ENCODE measurements around the gene FAM169A.
"Not testable (repeated sequence)": the region's sequence is repeated elsewhere in the genome, so short reads cannot be mapped to it uniquely, and the experiment has no call there.

The FAM169A gene

GRCh38 chr5:74870299-74871067, 4.3 kb upstream of the FAM169A start:
- no peak for DNase-seq (ENCODE audit: low read depth)

- DNase-seq (ENCODE audit: low read depth), result not testable (repeated sequence)
Measured at GRCh38 chr5:74869414-74869813, 3.2 kb upstream of the FAM169A start.

DNA sequence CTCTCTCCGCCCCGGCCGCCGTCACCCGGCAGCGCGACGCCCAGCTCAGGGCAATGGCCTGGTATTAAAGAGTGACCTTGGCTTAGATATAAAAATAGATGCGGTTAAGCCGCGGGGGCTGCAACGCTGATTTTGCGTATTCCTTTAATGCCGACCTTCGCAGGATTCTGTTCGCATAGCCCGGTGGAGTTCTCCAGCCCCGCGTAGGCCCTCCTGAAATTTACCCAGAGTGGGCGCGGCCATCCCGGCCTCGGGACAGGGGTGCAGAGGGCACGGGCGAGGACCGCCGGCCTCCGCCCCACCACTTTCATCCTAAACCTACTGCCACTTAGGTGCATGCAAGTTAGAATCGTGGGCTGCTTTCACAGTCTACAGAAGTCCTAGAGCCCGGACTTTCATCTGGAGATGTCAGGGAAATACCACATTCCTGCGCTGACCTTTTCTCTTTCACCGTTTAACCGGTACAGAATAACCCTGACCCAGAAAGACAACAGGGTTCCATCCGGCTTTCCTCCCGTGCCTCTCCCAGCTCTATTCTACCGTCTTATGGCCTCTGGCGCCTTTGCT, 492 bp upstream of the FAM169A start:
- DNase-seq (ENCODE audit: low read depth), result no peak

- peak; percentile 4 for DNase-seq (ENCODE audit: low read depth)
Measured at GRCh38 chr5:74865256-74865803, 857 bp downstream of the FAM169A start.

GRCh38 chr5:74864823-74865222, 1.4 kb downstream of the FAM169A start:
- DNase-seq (ENCODE audit: low read depth), result no peak

DNA sequence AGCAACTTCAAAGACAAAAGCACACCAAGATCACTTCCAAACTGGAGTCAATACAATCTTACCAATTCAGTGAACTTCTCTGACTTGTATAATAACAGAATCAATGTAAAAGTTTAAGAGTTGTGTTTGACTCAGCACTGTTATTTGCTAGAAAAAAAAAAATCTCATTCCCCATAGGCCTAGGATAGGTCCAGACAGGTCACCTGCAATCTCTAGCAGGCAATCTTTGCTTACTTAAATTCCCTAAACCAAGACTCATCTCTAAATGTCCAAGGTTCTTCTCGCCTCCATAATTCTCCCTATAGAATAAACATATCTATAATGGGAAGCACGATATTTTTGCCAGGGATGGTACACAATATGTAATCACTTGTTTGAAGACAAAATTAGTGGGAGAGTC, 2.5 kb downstream of the FAM169A start:
- no peak for DNase-seq (ENCODE audit: low read depth)

- no peak for DNase-seq (ENCODE audit: low read depth)
Measured at GRCh38 chr5:74862221-74862620, 4.0 kb downstream of the FAM169A start.

- DNase-seq (ENCODE audit: low read depth), result not testable (repeated sequence)
Measured at GRCh38 chr5:74856975-74857374, 9.2 kb downstream of the FAM169A start.

- no peak for DNase-seq (ENCODE audit: low read depth)
Measured at GRCh38 chr5:74853256-74853655, 12.9 kb downstream of the FAM169A start.

DNA sequence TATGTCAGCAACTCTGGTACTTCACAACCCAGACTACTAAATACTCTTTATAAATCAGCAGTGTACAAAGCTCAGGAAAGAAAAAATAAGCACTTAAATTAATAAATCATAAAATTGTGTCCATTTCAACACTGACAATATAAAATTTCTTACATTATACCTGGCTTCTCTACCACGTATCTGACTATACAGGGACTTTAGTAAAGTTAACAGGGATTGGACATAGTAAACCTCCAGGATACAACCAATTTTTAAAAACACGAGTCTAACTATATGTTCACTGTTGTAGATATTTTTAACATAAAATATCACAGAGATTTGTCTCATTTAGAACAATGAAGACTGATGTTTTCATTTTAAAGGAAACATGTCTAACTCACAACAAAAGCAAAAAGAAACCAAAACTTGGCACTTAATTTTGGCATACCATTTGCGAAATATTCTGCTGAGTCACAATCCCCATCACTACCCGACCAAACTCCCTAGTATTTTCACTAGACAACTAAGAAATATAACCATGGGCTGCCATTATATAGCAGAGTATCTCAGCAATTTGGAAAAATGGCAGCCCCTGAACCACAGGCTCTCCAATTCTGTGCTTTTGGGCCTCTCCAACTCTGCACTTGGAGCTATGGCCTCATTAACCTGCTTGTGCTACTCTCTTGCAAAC, 14.4 kb downstream of the FAM169A start:
- DNase-seq (ENCODE audit: low read depth), result no peak

- no peak for DNase-seq (ENCODE audit: low read depth)
Measured at GRCh38 chr5:74850789-74851425, 15.3 kb downstream of the FAM169A start.

DNA sequence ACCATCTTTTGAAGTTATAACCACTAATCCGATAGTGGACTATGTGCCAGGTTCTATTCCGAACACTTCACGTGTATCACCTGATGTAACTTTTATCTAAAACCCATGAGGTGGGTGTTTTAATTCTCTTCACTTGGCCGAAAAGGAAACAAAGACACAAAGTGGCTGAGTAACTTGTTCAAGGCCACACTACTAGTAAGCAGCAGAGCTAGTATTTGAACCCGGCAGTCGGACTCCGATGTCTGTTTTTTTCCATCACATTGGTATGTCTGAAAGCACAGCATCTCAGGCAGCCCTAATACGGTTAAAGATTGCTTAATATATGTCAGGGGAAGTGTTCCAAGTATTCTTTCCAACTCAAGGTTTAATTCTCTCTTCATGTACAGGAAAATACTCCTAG, 16.2 kb downstream of the FAM169A start:
- no peak for DNase-seq (ENCODE audit: low read depth)

DNA sequence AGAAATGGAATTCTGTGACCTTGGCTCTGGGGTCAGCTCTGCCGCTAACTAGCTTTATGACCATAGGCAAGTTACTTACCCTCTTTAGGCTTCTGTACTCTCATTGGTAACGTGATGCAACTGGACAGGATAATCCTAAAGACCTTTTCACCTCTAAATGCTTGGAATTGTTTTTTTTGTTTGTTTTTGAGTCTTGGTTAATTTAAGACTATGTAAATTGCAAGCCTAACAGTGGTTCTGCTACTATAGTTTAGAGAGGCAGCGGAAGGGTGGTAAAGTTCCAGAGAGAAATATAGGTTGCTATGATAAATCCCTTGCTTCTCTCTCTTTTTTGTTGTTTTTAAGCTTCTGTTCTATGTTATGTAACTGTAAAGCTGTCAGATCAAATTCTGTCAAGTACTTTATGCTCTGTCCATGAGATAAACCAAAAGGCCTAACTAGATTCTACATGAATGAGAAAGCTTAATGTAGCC, 17.6 kb downstream of the FAM169A start:
- DNase-seq (ENCODE audit: low read depth), result no peak

DNA sequence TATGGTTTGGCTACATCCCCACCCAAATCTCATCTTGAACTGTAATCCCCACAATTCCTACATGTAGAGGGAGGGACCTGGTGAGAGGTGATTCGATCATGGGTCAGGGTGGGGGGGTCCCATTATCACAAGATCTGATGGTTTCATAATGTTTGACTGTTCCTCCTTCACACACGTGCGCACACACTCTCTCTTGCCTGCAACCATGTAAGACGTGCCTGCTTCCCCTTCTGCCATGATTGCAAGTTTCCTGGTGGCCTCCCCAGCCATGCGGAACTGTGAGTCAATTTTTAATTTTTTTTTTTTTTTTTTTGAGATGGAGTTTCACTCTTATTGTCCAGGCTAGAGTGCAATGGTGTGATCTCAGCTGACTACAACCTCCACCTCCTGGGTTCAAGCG, 27.0 kb downstream of the FAM169A start:
- no peak for DNase-seq (ENCODE audit: low read depth)

DNA sequence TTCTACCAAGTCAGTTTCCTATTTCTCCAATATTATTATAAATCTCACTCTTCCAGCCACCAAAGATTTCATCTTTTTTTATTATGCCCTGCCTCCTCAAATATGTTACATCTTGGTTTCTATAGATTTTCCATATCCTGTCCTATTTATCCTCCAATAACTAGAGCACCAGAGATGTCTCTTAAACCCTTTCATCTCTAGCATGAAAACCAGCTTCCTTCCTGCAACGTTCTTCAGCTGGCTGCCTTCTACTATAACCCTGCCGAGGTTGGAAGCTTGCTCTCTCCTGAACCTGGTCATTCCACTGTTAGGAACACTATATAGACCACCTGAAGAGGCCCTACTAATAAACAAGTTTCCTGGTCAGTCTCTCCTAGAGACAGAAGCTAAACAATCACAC, 27.9 kb downstream of the FAM169A start:
- no peak for DNase-seq (ENCODE audit: low read depth)

- DNase-seq (ENCODE audit: low read depth), result no peak
Measured at GRCh38 chr5:74837115-74837514, 29.1 kb downstream of the FAM169A start.

DNA sequence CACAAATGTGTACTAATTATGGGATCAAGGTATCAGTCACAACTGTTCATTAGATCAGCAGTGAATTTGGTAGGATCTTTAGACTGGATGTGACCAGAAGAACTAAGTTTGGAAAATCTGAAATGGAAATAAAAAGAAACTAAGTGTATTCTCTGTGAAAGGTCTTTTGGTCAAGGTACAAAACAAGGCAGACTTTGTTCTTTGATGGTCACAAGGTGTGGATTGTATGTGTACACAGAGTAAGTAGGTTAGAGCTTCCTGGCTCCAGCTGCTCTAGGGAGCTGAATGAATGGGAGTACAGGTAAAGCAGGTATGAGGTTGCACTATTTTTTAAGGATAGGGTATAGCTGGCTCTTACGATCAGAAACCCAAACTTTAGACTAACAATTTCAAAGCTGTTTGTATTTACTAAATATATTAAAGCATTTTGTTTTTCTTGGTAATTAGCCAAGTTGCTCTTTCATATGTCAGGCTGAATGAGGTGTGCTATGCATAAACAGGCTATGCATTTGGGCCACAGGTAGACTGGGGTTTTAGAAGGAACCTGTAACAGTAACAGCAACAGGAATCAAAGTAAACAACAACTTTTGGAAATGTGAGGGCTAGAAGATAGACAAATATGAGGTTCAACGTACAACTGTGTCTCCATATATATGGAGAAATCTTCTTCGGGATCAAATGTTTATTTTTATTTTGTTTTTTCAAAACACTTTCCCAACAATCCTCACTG, 32.5 kb downstream of the FAM169A start:
- DNase-seq (ENCODE audit: low read depth), result no peak

- DNase-seq (ENCODE audit: low read depth), result no peak
Measured at GRCh38 chr5:74829413-74829812, 36.8 kb downstream of the FAM169A start.

GRCh38 chr5:74822288-74822687, 43.9 kb downstream of the FAM169A start:
- no peak for DNase-seq (ENCODE audit: low read depth)

- no peak for DNase-seq (ENCODE audit: low read depth)
Measured at GRCh38 chr5:74816875-74817274, 49.3 kb downstream of the FAM169A start.

- DNase-seq (ENCODE audit: low read depth), result no peak
Measured at GRCh38 chr5:74810915-74811314, 55.3 kb downstream of the FAM169A start.

DNA sequence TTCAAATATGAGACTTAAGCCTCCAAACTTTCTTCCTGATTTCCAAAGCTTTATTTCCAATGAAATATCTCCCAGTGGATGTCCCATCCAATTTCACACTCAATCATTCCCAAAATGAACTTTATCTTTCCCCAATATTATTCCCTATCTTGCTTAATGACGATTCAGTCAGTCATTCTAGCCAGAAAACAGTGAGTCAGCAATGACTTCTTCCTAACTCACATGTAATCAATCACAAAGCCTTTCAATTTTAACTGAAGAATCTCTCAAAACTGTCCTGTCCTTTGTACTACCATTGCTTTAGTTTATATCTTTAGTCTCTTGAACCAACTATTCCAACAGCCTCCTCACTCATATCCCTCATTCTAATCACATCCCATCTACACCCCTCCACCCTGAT, 64.2 kb downstream of the FAM169A start:
- no peak for DNase-seq (ENCODE audit: low read depth)

All from stimulated activated CD8-positive, alpha-beta memory T cell treated with anti-CD3 and anti-CD28 coated beads, Interleukin-15, amount 100 ng/mL, for 1 hour (primary cell).